Activated T-cell treated with anti-CD3 and anti-CD28 coated beads for 4 hours (primary cell): ENCODE data around the gene DENND1C.

Experiments used
- DNase-seq: peaks from one replicate; pipeline ENCODE4 v3.0.0-alpha.2; 2020

Gene DENND1C

DNA sequence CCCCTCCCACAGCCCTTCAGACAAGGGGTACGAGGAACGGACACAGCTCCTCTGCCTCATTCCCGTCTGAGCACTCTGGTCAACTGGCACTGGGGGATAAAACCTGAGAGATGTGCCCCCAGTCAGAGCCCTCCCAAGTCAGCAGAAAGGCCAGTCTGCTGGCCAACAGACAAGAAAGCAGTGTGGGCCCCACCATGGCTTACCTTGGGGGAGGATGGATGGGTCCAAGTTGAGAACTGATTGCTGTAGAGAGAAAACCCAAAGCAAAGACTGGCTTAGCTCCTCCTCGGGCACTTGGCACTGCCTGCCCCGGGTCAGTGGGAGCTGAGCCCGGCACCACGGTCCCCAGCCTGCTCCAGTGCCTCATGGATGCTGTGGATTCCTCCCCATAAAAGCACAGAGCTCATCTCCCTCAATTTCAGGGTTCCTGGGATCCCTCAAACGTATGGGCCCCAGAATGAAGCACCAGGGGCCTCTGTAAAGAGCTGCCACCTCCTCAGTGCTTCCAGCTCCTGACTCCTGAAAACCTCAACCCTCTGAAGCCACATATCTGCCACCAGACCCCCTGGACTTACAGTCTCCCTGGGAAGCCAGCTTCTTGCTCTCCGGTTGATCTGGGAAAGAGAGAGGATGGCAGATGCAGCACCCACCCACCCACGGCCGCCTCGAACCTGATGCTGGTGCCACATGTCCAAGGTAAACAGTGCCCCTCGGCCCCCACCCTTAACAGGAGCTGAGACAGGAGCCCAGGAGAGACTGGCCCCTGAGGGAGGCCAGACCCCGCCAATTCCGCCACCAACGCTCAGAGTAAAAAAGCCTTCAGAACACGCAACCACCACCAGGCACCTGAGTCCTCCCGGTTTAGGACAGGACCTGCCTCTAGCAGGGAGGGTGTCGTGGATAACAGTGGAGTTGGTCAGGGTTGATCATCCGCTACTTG, 60.2 kb downstream of the DENND1C start:
- no peak for DNase-seq

- DNase-seq, result no peak
Observed at GRCh38 chr19:6418562-6418932, 63.0 kb downstream of the DENND1C start.

DNA sequence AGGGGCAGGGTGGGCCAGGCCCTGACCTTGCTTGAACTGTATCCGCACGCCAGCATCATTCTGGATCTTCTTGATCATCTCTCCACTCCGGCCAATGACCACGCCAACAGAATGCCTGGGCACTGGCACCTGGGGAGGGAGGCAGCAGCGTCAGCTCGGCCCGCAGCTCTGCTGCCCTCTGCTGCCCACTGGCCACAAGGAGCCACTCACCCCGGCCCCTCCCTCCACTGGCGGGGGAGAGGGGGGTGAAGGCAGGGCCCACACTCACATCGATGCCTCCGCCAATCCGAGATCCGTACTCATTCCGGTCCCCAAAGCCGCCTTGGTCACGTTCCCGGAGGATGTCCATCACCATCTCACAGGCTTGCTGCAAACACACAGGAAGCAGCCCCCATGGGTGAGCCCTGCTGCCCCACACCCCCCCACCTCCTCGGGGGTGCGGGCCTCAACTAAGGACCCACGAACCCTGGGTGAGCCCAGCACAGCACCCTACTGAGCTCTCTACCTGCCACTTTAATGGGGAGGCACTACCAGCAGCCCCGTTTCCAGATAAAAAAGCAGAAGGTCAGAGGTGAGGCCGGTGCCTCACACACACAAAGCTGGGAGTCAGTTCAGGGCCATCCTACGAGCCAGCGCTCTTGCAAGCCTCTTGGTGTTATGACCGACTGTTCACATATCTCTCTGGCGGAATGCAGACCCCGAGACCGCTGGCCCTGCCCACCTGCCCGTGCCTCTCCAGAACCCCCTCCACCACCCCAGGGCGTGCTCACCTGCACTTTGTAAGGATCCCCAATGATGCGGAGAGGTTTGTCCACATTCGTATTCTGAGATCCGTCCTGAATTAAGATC, 63.6 kb downstream of the DENND1C start:
- DNase-seq, result no peak
